Erythroblast (primary cell): ENCODE results near the gene CREBL2.

Experiments
- GATA1 ChIP-seq: IDR thresholded peaks from 2 replicates; pipeline ENCODE4 v1.6.1; 2011; ENCODE audit warnings: low read depth, mild to moderate bottlenecking, control low read depth, low read length, moderate library complexity
- POLR2A ChIP-seq: IDR thresholded peaks from 2 replicates; pipeline ENCODE4 v1.6.1; 2011; ENCODE audit warnings: mild to moderate bottlenecking, low read length

- TF ChIP-seq POLR2A = no peak
- TF ChIP-seq GATA1 = no peak
Observed at GRCh38 chr12:12630850-12631249, 19.2 kb downstream of the CREBL2 start.
